Thoracic aorta (tissue), 2 donors: Measurements from ENCODE around the gene CELF2. TPM values are rescaled to one million over a fixed set of nuclear protein-coding genes. Genes with fewer than 3 reads are reported as not detected.

Source experiments
- ATAC-seq: fragments of 150-250 bp; one replicate; pipeline ENCODE4 v1.8.0; 2017; ENCODE audit warnings: low read depth; ENCODE audit not compliant: insufficient number of reproducible peaks, low FRiP score
- DNase-seq: peaks from one replicate; pipeline ENCODE4 v3.0.0-alpha.2; 2020; ENCODE audit warnings: low spot score
- H3K27ac ChIP-seq, 2 donors: fragments of 200-600 bp; sonication (generic); 1 replicate in 1 of 2; 2 replicates in 1 of 2; pipeline ENCODE4 v1.5.1; 2016; ENCODE audit warnings: mild to moderate bottlenecking in 2 of 2, moderate library complexity in 2 of 2
- H3K27me3 ChIP-seq: fragments of 200-600 bp; sonication (generic); replicated peaks from 2 replicates; pipeline ENCODE4 v1.6.0; 2016; ENCODE audit warnings: mild to moderate bottlenecking; ENCODE audit not compliant: insufficient read depth
- H3K36me3 ChIP-seq: fragments of 200-600 bp; sonication (generic); one replicate; pipeline ENCODE4 v1.5.1; 2016
- H3K4me1 ChIP-seq, 2 donors: fragments of 200-600 bp; sonication (generic); 1 replicate in 1 of 2; 2 replicates in 1 of 2; pipeline versions ENCODE4 v1.5.1 to v1.6.0; 2016; ENCODE audit warnings: low read depth in 2 of 2, mild to moderate bottlenecking in 1 of 2; ENCODE audit not compliant: control insufficient read depth in 1 of 2
- H3K4me3 ChIP-seq: fragments of 200-600 bp; sonication (generic); 2 replicates; pipeline ENCODE4 v1.5.1; 2016; ENCODE audit warnings: mild to moderate bottlenecking
- H3K9me3 ChIP-seq: fragments of 200-600 bp; sonication (generic); 2 replicates; pipeline ENCODE4 v1.5.1; 2016
- CTCF ChIP-seq: fragments of 200-600 bp; sonication (generic); IDR thresholded peaks from one replicate; pipeline ENCODE4 v1.5.1; 2019; ENCODE audit warnings: antibody characterized with exemption
- total RNA-seq, 2 donors: library from RNA; depleted of rRNA; stranded (reverse); fragments of >200 nt; gene quantifications; one replicate each; pipeline versions ENCODE4 v1.1.0 to v1.2.3, GENCODE V29; 2016

Gene CELF2
- total RNA-seq, 2 donors from 2014 or later, result 69.0 to 73.5 TPM

GRCh38 chr10:11227103-11227502, 209.4 kb downstream of the CELF2 start:
- Histone ChIP-seq H3K4me3 (no peak overlapping the region), H3K9me3 (no peaks in the 10 kb centered on the region), H3K4me1 (peaks cover 0 to 6% of the 10 kb centered on the region in 2 donors), H3K27me3 (no peaks in the 10 kb centered on the region), H3K27ac (no peak overlapping the region), H3K36me3 (no peaks in the 10 kb centered on the region)
- ATAC-seq (no peak), DNase-seq (no peak)
- no peak for TF ChIP-seq CTCF

- ATAC-seq, result no peak
- H3K27me3 ChIP-seq, result no peaks in the 10 kb centered on the region
- no peak overlapping the region for H3K4me3 ChIP-seq
- H3K36me3 ChIP-seq, result no peaks in the 10 kb centered on the region
- H3K27ac ChIP-seq, result no peak overlapping the region
- no peak for TF ChIP-seq CTCF
- H3K9me3 ChIP-seq, result no peaks in the 10 kb centered on the region
- DNase-seq, result no peak
- H3K4me1 ChIP-seq, result peaks cover 0 to 10% of the 10 kb centered on the region in 2 donors
These were observed 212.2 kb downstream of the CELF2 start for GRCh38 chr10:11229893-11230292.

GRCh38 chr10:11230498-11231167, 213.0 kb downstream of the CELF2 start:
- DNase-seq, result no peak
- no peak for ATAC-seq
- H3K4me1 ChIP-seq, result peaks cover 0 to 13% of the 10 kb centered on the region in 2 donors
- no peak overlapping the region for H3K4me3 ChIP-seq
- no peaks in the 10 kb centered on the region for H3K9me3 ChIP-seq
- no peaks in the 10 kb centered on the region for H3K36me3 ChIP-seq
- no peaks in the 10 kb centered on the region for H3K27me3 ChIP-seq
- TF ChIP-seq CTCF, result no peak
- no peak overlapping the region for H3K27ac ChIP-seq

GRCh38 chr10:11231285-11231684, 213.6 kb downstream of the CELF2 start:
- Histone ChIP-seq H3K4me3 (no peak overlapping the region), H3K27ac (no peak overlapping the region), H3K27me3 (no peaks in the 10 kb centered on the region), H3K9me3 (no peaks in the 10 kb centered on the region), H3K4me1 (peaks cover 0 to 13% of the 10 kb centered on the region in 2 donors), H3K36me3 (no peaks in the 10 kb centered on the region)
- TF ChIP-seq CTCF, result no peak
- ATAC-seq (no peak), DNase-seq (no peak)

- H3K36me3 ChIP-seq, result no peaks in the 10 kb centered on the region
- H3K4me3 ChIP-seq, result no peak overlapping the region
- no peaks in the 10 kb centered on the region for H3K27me3 ChIP-seq
- no peaks in the 10 kb centered on the region for H3K9me3 ChIP-seq
- peaks cover 0 to 13% of the 10 kb centered on the region in 2 donors for H3K4me1 ChIP-seq
- H3K27ac ChIP-seq, result no peak overlapping the region
- DNase-seq (no peak), ATAC-seq (no peak)
- TF ChIP-seq CTCF, result no peak
These were observed 214.7 kb downstream of the CELF2 start for GRCh38 chr10:11232222-11232961.
